Fibroblast of skin of right quadriceps (primary cell): ENCODE measurements around the gene ARPIN.
"Not testable (repeated sequence)": the region's sequence is repeated elsewhere in the genome, so short reads cannot be mapped to it uniquely, and the experiment has no call there.

Experiments used
- DNase-seq: peaks from one replicate; pipeline ENCODE4 v3.0.0-alpha.2; 2013

ARPIN gene

DNA sequence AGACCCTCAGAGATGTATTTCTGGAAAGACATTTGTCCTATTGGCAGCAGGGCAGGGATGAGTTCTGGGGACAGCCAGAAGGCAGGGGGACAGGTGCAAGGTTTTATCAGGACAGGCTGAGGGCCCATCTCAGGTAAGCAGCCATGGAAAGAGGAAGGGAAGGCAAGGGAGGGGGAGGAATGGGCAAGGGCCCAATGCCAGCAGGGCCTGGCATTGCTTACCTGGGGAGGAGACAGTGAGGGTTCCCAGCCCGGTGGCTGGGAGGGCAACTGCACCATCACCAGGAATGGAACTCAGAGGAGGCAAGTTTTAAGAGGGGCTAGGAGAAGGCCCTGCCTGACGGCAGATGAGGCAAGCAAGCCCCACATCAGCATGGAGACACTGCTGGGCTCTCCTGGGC is 3.1 kb downstream of the ARPIN start:
- DNase-seq: no peak

DNA sequence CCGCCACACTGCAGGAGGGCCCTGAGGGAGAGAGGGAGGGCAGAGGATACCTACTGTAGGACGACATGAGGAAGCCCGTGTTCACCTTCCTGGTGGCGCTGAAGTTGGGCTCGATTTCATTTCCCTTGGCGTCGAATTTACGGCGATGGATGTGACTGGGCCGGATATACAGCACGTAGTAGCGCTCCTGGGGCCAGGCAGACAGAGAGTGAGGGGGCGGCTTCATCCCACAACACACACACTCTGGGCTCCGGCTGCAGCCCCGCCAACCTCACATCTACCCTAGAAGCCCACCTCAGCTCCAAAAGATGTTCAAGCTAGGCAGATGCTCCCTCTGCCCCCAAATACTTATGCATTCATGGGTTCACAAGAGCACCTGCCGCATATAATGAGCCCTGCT is 4.5 kb downstream of the ARPIN start:
- DNase-seq: no peak

- no peak for DNase-seq
These were observed 5.5 kb downstream of the ARPIN start for GRCh38 chr15:89907289-89907688.

GRCh38 chr15:89905846-89906378 is 6.8 kb downstream of the ARPIN start:
- no peak for DNase-seq

GRCh38 chr15:89904519-89904918 is 8.2 kb downstream of the ARPIN start:
- DNase-seq: no peak

GRCh38 chr15:89903858-89904130 is 9.0 kb downstream of the ARPIN start:
- no peak for DNase-seq

DNA sequence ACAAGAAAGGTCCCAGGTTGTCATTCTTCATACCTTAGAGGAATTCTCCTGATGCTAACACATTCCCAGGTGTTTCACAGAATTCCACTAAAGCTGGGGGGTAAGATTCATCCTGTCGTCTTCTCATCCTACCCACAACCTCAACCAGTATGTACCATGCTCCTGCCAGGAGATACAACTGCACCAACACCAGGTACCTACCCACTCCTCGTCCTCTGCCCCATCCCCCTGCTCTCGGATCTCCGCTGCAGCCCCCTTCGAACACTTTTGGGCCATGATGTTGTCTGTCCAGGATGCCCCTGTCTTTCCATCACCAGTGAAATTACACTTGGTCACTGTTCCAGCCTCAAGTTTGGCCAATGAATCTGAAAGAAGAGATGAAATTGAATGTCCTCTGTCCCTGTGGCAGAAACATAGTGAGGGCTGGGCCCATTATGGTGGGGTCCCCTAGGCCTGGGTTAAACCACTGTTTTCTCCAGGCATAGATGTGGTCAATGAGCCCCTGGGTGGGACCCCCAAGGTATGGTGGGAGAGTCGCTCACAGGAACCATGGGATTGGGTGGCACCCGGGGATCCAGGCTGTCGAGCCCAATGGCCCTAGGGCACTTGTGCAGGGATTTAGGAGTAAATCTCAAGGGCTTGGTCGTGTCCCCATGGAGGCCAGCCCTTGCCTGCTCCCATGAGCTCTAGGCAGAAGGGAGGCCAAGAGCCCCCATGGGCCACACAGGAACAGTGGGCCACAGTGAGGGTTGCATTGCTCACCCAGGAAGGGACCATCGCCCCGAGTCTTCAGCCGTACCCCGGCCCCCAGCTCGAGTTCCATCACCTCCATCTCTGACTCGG is 9.5 kb downstream of the ARPIN start:
- no peak for DNase-seq

- DNase-seq: no peak
These were observed 11.9 kb downstream of the ARPIN start for GRCh38 chr15:89900849-89901248.

GRCh38 chr15:89899951-89900567 is 12.7 kb downstream of the ARPIN start:
- no peak for DNase-seq

GRCh38 chr15:89899295-89899945 is 13.3 kb downstream of the ARPIN start:
- no peak for DNase-seq

- peak; percentile 48 for DNase-seq
These were observed 14.0 kb downstream of the ARPIN start for GRCh38 chr15:89898614-89899294.

- no peak for DNase-seq
These were observed 14.6 kb downstream of the ARPIN start for GRCh38 chr15:89898146-89898545.

DNA sequence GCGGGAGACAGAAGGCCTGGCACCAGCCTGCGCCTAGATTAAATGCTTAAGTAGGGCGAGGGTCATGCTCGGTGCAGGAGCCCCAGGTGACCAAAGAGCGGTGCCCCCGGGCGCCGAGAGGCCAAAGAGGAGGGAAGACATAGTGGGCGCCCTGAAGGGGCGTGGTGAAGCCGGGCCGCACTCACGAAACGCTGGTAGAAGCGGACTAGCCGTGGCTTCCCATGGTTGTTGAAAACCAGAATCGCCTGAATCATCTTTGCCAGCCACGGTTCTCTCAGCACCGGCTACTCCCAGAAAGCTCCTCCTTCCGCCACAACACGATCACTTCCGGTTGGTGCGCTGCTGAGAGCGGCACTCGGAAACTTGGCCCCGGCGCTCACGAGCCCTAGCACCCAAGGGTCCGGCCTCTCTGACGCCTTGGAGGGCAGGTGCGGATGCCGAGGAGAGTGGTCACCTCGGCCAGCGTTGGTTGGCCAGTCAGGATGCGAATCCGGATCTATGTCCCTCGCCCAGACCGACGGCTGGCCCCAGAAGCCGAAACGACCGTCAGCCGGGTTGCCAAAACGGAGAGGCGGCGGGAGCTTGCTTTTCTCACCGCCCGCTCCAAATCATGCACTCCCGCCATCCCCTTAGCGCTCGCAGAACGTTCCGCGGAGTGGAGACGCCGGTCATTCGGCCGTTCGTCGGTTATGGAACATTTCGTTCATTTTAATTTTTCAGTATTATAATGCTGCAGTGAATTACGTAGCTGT is 18.9 kb downstream of the ARPIN start, which contains the start of gene AP3S2:
Gene AP3S2, minus strand, starts transcription at position 299 of the 752 bp plus-strand sequence. Its CDS starts 45 bp downstream, at position 254.
- DNase-seq: peak; percentile 93

DNA sequence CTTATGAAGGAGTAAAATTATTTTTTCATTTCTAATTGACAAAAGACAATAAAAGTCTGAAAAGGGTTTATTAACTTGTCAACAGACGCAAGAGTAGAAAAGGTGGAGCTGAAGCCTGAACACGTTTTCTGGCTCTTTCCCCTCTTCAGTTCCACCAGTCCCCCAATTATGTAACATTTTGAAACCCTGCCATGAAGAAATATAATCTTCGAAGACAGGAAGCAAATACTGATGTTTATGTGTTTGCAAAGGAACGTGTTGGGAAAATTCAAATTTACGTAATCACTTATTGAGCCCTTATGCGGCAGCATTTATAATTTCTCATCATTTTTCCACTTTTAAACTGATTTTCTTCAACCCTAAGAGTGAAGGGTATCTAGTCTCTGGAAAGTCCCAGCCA is 19.7 kb downstream of the ARPIN start:
- no peak for DNase-seq

DNA sequence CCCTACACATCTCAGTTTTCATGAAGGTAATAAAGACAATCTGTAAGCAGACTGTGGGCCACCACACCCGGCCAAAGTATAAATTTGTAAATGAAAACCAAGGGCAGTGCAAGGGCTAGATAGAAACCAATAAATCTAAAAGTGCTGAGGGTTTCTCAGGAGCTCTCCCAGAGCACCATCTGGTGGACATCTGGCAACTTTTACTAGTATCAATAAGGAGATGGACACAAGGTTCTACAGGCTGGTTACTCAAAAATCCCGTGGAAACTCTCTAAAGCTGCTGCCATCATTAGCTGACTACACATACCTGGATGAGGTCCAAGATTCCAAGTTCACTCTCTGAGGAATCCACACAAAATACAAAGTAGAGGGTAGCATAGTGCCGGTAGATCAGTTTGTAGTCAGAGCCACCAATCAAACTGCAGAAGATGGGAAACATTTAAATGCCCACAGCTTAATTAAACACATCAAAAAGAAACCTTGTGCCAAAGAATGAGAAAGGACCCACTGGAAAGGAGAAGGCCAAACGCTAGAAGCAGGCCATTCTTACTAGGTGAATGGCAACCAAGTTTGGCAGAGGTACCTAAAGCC is 24.4 kb downstream of the ARPIN start:
- DNase-seq: peak; percentile 74

DNA sequence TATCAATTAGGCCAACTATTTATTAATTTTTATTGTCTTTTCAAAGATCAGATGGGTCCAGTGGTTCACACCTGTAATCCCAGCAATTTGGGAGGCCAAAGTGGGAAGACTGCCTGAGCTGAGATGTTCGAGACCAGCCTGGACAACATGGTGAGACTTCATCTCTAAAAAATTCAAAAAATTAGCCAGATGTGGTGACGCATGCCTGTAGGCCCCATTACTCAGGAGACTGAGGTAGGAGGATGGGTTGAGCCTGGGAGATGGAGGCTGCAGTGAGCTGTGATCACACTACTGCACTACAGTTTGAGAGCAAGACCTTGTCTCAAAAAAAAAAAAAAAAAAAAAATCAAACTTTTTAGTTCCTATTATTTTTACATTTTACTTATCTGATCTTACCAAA is 27.1 kb downstream of the ARPIN start:
- no peak for DNase-seq

- not testable (repeated sequence) for DNase-seq
These were observed 27.6 kb downstream of the ARPIN start for GRCh38 chr15:89885179-89885578.

- no peak for DNase-seq
These were observed 29.2 kb downstream of the ARPIN start for GRCh38 chr15:89883518-89883917.

GRCh38 chr15:89880727-89881126 is 32.0 kb downstream of the ARPIN start:
- no peak for DNase-seq

- no peak for DNase-seq
These were observed 34.4 kb downstream of the ARPIN start for GRCh38 chr15:89878323-89878722.

- no peak for DNase-seq
These were observed 35.7 kb downstream of the ARPIN start for GRCh38 chr15:89877083-89877425.

DNA sequence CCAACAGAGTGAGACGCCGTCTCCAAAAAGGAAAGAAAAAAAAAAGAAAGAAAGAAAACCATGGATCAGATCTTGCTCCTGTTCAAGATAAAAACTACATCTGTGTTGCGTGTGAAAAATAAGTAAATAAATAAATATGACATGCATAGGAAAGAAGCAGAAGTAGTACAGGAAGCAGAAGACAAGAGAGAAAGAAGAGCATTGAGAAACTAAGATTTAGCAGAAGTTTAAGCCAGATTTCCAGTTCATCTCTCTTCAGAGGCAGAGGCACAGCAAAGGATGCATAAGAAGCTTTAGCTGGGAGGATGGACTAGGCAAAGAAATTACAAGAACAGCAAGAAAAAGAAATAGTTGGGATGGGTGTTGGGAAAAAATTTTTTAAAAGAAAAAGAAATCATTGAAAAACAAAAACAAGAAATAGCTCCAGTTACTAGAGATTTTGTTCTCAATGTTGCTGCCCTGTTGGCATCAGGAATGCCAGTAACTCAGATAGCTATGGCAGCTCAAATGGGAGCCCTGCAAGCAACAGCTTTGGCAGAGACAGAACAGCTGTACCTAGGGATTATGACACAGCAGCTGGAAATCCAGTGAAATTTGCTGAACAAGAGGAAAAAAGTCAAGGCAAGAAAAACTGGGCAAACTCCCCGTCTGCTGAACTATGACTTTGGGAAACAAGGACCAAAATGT is 36.2 kb downstream of the ARPIN start:
- no peak for DNase-seq
